Neural crest cell (in vitro differentiated cells): ENCODE data around the gene MYNN. TPM values are rescaled to one million over a fixed set of nuclear protein-coding genes. Genes with fewer than 3 reads are reported as not detected.

Source experiments
- DNase-seq: peaks from one replicate; pipeline ENCODE4 v3.0.0; 2021; ENCODE audit warnings: low read depth, mixed read lengths, low spot score
- H3K27ac Mint-ChIP-seq: one replicate; pipeline ENCODE4 v1.8.0; 2021; ENCODE audit warnings: mild to moderate bottlenecking, mixed read lengths; ENCODE audit not compliant: unreplicated experiment
- H3K27me3 Mint-ChIP-seq: 2 replicates; pipeline ENCODE4 v1.8.0; 2021; ENCODE audit warnings: low read depth, mild to moderate bottlenecking, mixed read lengths
- H3K36me3 Mint-ChIP-seq: 2 replicates; pipeline ENCODE4 v1.8.0; 2021; ENCODE audit warnings: low read depth, mild to moderate bottlenecking, mixed read lengths
- H3K4me1 Mint-ChIP-seq: 2 replicates; pipeline ENCODE4 v1.8.0; 2021; ENCODE audit warnings: mixed read lengths
- H3K4me3 Mint-ChIP-seq: one replicate; pipeline ENCODE4 v1.8.0; 2021; ENCODE audit warnings: mild to moderate bottlenecking, mixed read lengths
- H3K9me3 Mint-ChIP-seq: 2 replicates; pipeline ENCODE4 v1.8.0; 2021; ENCODE audit warnings: mixed read lengths
- total RNA-seq: library from RNA; stranded (reverse); gene quantifications from 2 replicates; pipeline ENCODE4 v1.2.1, GENCODE V29; 2021
- TF ChIP-seq, protein P1 (sequence below): fragments of 200-600 bp; sonication (generic); conservative IDR thresholded peaks from 2 replicates; pipeline ENCODE4 v1.5.0; 2021; ENCODE audit warnings: antibody characterized with exemption, mild to moderate bottlenecking

The MYNN gene
- total RNA-seq, 1 donor from 2014 or later = 15.0 TPM

DNA sequence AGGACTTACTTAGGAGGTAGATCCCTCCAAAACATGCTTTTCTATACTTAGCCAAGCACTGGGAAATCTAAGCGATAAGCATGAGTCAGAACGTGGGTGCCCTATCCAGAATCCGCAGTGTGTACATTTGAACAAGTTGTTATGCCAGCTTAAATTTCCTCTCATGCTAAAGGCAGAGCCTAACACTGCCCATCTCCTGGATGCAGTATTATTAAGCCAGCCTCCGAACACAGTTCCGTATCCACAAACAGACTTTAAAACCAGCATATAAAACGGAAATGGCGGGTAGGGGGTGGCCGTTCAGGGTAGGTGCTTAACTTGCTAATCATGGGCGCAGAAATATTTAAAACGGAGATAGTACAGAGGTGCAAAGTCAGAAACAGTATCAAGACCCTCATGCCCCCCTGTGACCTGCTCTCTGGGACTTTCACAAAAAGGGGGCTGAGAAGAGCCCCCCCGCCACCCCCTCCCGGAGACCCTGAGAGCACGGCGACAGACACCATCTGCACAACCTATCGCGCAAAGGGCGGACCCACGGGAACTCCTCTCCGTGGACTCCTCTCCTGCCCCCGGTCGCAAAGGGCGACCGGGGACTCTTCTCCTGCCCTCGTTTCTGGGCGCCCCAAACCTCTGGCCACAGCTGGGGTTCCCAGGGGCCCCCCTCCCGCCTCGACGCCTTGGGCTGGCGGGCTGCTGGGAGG lies 38.6 kb downstream of the MYNN start:
- Mint-ChIP-seq H3K27me3 (no peaks in the 10 kb centered on the region), H3K9me3 (peaks cover 11% of the 10 kb centered on the region), H3K4me3 (peak overlapping the region; percentile 97), H3K4me1 (peaks cover 28% of the 10 kb centered on the region), H3K27ac (peak overlapping the region; percentile 94), H3K36me3 (peaks cover 13% of the 10 kb centered on the region)
- TF ChIP-seq, protein P1, sequence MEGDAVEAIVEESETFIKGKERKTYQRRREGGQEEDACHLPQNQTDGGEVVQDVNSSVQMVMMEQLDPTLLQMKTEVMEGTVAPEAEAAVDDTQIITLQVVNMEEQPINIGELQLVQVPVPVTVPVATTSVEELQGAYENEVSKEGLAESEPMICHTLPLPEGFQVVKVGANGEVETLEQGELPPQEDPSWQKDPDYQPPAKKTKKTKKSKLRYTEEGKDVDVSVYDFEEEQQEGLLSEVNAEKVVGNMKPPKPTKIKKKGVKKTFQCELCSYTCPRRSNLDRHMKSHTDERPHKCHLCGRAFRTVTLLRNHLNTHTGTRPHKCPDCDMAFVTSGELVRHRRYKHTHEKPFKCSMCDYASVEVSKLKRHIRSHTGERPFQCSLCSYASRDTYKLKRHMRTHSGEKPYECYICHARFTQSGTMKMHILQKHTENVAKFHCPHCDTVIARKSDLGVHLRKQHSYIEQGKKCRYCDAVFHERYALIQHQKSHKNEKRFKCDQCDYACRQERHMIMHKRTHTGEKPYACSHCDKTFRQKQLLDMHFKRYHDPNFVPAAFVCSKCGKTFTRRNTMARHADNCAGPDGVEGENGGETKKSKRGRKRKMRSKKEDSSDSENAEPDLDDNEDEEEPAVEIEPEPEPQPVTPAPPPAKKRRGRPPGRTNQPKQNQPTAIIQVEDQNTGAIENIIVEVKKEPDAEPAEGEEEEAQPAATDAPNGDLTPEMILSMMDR = no peak
- DNase-seq = no peak

DNA sequence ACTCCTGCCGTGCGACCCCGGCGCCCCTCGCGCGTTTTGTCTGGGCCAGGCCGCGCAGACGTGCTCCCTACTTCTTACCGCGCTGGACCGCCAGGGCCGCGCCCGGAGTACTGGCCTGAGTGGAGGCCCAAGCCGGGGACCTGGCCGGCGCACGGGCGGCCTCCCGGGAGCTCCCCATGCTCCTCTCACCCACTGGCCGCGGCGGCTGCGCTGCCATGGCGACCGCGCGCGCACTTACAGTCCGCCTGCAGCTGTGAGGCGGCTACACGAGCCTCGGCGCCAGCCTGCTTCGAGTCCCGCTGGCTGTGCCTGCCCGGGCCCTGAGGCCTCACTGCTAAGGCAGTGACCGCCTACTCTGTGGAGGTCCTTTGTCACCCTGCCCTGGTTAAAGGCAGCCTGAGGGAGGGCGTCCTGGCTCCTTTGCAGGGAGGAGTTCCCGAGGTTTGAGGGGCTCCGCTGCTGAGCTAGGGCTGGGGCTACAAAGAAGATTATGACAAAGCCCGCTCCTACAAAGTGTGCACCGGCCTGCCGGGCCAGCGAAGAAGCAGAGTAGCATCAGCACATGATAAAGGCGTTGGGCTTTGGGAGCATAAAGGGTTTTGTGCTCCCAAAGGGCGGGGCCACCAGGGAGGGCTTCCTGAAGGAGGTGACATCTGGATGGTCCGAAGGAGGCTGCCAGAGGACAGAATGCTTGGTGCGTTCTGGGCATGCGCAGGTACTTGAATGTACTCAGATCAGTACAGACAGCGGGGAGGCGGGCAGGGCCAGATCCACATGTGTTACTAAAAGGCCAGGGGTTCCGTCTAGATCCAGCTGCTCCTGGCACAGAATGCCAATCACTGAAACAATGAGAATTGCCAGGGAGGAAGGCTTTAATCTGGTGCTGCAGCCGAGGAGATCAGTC lies 39.4 kb downstream of the MYNN start, which contains the start of the genes LRRC34 and LRRIQ4:
LRRC34 (minus strand) TSS at position 573 of the 904 bp plus-strand sequence; CDS start at position 217, 356 bp downstream.
LRRIQ4 (plus strand) TSS at position 539 of the 904 bp plus-strand sequence. CDS start 9,052 bp downstream, outside the sequence.
- Mint-ChIP-seq H3K27me3 (no peaks in the 10 kb centered on the region), H3K4me1 (peaks cover 28% of the 10 kb centered on the region), H3K9me3 (peaks cover 11% of the 10 kb centered on the region), H3K4me3 (peak within 1 kb of the TSS; percentile 97), H3K36me3 (peaks cover 13% of the 10 kb centered on the region), H3K27ac (peak within 1 kb of the TSS; percentile 94)
- TF ChIP-seq, protein P1 = peak; percentile 12
- DNase-seq = peak; percentile 67

DNA sequence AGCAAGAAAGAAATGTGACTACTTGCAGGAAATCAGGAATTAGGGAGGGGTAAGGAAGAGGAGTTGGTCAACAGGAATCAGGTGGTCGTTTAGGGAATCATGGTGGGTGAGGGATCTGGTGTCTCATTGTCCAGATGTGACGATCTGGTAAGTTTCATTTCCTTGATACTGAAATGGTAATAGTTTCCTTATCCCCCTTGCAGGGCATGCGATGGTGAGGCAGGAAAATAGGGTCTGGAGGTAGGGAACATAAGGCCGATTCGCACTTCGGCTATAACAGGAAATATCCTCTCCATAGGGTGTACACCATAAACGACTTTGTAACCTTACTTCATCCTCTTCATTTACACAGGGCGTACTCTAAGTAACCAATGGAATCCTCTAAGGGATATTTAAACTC lies 40.1 kb downstream of the MYNN start:
- H3K4me1 Mint-ChIP-seq = peaks cover 28% of the 10 kb centered on the region

DNA sequence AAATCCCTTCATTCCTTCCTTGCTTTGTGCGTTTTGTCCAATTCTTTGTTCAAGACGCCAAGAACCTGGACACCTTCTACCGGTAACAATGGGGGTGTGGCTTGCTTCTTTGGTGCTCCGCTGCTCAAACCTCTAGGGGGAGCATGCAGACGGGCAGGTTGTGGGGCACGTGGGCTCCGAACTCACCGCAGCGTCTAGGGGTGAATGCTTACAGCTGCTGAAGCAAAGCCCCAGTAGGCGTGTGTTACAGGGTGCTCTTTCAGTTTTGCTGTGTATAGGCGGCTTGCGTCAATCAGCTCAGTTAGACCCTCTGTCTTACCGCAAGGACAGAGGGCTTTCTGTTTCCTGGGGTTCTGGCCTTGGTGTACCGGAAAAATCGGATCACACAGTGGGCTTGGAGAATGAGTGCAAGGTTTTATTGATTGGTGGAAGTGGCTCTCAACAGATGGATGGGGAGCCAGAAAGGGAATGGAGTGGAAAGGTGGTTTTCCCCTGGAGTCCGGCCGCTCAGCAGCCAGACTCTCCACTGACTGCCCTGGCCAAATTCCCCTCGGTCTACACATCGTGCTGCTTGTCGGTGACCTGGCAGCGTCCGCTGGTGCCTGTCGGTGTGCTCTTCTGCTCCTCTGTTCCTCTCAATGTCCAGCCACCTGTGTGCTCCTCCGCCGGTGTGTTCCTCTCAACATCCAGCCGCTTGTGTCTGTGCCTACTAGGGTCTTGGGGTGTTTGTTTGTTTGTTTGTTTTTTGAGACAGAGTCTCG lies 40.7 kb downstream of the MYNN start:
- TF ChIP-seq, protein P1 = peak; percentile 42
- Mint-ChIP-seq H3K4me1 (peaks cover 28% of the 10 kb centered on the region), H3K36me3 (peaks cover 10% of the 10 kb centered on the region), H3K4me3 (peak overlapping the region; percentile 97), H3K9me3 (peaks cover 11% of the 10 kb centered on the region), H3K27ac (peak overlapping the region; percentile 39), H3K27me3 (no peaks in the 10 kb centered on the region)
- DNase-seq = no peak

More for the DNA sequence above, 40.1 kb downstream of the MYNN start:
- TF ChIP-seq, protein P1 = no peak
- Mint-ChIP-seq H3K9me3 (peaks cover 11% of the 10 kb centered on the region), H3K36me3 (peaks cover 11% of the 10 kb centered on the region), H3K4me3 (peak overlapping the region; percentile 97), H3K27me3 (no peaks in the 10 kb centered on the region), H3K27ac (peak overlapping the region; percentile 87)
- DNase-seq = no peak

DNA sequence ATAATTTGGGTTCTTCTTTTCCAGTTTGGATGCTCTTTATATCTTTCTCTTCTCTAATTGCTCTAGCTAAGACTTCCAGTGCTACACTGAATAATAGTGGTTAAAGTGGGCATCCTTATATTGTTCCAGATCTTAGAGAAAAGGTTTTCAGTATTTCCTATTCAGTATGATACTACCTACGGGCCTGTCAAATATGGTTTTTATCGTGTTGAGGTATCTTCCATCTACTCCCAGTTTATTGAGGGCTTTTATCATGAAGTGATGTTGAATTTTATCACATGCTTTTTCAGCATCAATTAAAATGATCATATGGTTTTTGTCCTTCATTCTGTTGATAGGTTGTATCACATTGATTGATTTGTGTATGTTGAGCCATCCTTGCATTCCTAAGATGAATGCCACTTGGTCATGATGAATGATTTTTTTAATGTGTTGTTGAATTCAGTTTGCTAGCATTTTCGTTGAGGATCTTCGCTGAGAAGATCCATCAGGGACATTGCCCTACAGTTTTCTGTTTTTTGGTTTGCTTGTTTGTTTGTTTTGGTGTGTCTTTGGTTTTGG lies 42.5 kb downstream of the MYNN start:
- H3K27ac Mint-ChIP-seq = no peak overlapping the region
- peaks cover 11% of the 10 kb centered on the region for H3K9me3 Mint-ChIP-seq
- peaks cover 10% of the 10 kb centered on the region for H3K36me3 Mint-ChIP-seq
- no peak overlapping the region for H3K4me3 Mint-ChIP-seq
- no peaks in the 10 kb centered on the region for H3K27me3 Mint-ChIP-seq
- TF ChIP-seq, protein P1 = no peak
- no peak for DNase-seq
- H3K4me1 Mint-ChIP-seq = peaks cover 24% of the 10 kb centered on the region
